Endometrial microvascular endothelial cells (primary cell): ENCODE data around the gene SCAMP1. TPM values are rescaled to one million over a fixed set of nuclear protein-coding genes. Genes with fewer than 3 reads are reported as not detected.

Source experiments
- in situ Hi-C: cut with HindIII; loops from 2 replicates; pipeline ENCODE4 v1.10.0; 2017; ENCODE audit warnings: low sequenced_read_pairs, low pct_unique_long_range_greater_than_20kb; ENCODE audit errors: inconsistent ontology term
- total RNA-seq: library from RNA; depleted of rRNA; stranded (reverse); fragments of >200 nt; gene quantifications from one replicate; pipeline ENCODE4 v1.2.3, GENCODE V29; 2015; ENCODE audit errors: inconsistent ontology term

The SCAMP1 gene
- total RNA-seq, 1 donor from 2014 or later: 35.6 TPM

DNA sequence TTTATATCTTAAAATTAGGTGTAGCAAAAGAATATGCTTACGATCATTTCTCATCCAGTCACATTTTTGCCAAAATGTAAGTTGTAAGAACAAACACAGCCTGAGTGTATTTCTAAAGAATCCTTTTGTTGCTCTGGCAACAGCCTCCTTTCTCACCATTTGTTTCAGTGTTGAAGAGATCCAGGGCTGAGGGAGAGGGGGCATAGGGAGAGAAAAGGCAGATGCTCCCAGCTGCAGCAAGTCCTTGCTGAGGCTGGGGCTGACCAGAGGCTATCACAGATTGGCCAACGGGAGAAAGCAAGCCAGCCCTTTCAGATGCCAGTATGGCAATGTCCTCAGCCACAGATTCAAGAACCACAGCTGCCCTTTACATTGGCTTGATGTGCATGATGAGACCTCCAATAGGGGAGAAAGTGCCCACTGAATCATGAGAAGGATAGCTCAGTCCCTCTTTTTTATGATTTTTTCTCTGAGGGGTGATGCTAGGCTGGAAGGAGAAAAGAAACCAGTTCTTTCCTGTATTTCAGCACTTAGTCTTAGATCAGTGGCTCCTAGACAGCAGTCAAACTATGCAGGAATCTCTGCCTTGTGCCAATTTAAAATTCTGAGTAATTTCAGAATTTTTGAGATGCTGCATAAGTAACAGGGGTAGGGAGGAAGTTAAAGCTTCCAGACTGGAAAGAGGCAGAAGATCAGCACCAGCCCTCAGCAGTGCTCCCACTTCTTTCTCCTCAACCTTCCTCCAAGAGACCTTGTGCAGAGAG lies 146.0 kb downstream of the SCAMP1 start:
- in situ Hi-C loops: no loop called here

DNA sequence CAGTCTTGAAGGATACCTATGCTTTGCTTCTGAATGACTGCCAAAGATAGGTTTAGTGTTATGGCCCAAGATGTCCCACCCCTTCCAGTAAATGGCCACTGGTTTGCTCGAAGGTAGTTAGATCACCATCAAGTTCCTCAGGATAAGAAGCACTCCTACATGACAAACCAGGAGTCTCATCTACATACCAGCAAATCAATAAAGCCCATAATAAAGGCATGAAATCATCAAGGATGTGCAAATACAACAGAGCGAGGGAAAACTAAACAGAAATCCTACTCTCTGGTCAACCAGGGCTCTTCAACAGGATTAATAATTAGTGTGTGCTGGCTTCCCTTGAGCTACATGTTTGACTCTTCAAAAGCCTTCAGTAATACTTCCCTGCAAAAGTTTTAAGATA lies 147.1 kb downstream of the SCAMP1 start:
- in situ Hi-C loops: no loop called here

DNA sequence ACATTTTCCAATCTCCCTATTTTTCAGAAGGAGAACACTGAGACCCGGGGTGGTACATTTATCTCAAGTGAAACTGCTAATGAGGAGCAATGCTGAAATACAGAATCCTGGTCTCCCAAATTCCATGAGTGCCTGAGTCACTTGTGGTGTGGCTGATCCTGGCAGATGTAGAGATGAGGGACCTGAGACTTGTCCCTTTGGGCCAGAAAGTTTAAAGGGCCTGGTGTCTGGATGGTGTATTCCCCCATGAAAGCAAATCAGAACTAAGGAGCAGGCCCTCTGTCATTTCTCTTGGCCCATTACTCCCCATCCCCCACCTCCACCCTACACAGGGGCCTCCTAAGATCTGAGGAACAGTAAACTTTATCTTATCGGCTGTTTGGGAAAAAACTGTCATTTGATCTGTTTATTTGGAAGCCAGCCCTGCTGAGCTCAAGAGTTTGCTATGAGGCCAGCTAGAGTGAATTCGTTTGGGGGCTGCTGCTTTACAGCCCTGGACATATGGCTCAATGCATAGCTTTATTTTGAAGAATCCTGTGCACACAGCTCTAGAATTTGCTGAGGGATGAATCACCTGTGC lies 147.9 kb downstream of the SCAMP1 start:
- in situ Hi-C loops: no loop called here

DNA sequence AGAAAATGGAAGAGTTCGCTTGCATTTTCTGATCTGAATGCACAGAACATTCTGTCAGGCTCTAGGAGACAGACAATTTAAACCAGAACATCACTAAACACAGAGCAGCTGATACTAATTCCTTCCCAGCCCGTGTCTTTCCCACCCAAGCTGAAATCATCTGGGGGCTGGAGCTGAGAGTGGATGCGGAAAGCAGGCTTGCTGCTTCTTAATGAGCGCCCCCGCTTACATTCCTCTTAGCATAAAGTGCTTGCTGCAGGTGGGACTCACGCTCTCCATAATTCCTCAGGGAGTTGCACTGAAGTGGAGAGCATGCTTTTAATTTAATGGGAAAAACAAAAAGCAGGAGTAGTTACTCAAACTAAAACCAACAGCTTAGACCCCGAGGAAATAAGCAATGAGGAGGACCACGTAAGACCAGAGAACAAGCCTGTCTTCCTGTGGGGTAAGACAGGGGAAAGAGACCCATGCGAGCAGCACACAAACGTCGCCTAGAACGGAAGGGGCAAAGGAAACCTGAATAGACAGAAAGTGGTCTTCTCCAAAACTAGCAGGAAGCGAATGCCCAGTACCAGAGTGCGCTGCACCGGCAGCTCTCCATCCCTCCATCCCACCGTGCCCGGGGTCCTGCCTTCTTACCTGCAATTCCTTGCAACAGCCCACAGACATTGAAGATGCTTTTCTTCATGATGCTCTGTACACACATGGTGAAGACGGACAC lies 148.9 kb downstream of the SCAMP1 start:
- in situ Hi-C loops: no loop called here

DNA sequence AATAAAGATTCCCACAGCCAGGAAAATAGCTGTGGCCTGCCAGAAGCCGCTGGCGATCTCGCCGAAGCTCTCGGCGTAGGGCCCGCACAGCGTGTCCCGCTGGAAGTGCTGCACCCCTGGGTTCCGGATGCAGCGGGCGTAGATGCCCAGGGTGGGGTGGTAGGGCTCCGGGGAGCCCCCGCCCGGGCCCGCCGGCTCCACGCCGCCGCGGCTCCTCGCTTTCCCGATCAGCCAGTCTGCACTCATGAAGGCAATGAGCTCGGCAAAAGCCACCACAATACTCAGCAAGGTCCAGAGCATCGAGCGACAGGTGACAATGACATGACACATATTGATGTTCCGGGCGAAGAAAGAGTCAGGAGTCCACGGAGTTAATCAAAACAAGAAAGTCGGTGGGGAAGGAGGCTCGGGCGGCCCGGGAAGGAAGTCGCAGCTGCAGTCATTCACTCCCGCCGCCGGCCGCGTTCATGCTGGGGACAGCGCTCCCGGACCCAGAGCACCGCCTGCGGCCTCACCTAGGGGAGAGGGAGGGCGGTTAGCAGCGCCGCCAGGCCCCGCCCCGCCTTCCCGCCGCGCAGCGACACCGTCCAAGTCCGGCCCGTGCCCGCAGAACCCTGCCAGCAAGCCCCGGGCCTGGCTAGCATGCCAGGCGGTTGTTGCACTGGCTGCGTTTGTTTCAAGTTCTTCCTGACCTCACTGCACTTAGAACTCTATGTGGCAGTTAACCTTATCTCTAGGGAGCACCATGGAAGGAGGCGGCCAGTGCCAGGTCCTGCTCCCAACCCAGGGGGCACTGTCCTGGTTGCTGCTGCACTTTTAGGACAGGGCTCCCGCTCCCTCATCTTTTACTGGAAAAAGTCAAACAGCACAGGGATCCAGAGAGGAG lies 149.7 kb downstream of the SCAMP1 start:
- in situ Hi-C loops: no loop called here

DNA sequence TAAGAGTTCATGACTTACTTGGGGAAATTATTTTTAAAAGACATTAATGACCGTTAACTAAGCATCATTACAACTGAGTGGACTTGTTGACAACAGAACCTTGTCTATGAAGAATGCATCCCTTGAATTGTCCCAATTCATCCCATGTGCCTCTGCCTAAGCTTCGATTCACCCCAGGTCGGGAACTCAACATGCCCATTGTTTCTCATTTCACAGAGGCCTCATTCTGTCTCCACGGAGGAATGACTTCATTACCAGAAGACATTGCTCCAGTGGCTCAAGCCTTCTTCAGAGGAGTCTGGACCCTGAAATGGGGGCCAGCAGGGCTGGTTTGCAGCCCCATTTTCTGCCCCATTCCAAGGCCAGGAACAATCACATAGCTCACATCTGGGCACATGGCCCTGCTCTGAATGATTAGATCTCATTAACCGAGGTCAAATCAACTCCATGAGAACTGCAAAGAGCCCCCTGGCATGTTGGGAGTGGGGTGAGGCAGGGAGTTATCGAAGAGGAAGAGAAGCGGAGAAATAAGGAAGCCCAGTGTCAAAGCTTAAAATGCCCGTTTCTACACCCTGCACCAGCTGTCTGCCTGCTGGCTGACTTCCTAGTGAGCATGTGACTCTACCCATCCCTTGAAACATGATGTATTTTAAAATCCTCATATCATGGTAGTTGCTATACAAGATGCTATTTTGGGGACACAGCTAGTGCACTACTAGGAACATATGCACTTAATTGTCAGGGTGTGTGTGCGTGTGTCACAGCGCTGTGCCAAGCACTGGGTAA lies 150.9 kb downstream of the SCAMP1 start:
- in situ Hi-C loops: no loop called here

DNA sequence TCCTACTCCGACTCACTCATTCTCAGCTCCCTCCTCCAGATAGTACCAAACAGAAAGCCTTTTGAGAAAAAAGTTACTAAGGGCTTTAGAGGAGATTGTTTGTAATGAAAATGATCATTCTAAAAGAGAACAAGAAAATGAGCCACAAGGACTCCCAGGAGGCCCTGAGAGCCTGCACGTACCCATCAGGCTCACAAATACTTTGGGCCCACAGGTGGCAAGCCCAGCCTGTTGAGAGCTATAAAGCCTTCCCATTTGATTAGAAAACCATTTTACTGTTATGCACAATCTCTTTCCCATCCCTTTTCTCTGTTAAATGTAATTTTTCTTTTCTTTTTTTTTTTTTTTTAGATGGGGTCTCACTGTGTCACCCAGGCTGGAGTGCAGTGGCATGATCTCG lies 152.0 kb downstream of the SCAMP1 start:
- in situ Hi-C loops: no loop called here

DNA sequence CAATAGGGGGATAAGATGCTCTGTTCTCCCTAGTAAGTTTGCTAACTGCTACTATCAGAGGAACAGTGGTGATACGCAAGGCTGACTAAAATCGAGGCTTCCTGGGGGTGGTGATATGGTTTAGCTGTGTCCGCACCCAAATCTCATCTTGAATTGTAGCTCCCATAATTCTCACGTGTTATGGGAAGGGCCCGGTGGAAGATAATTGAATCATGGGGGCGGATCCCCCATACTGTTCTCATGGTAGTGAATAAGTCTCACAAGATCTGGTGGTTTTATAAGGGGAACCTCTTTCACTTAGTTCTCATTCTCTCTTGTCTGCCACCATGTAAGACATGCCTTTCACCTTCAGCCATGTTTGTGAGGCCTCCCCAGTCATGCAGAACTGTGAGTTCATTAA lies 153.0 kb downstream of the SCAMP1 start:
- in situ Hi-C loops: no loop called here

DNA sequence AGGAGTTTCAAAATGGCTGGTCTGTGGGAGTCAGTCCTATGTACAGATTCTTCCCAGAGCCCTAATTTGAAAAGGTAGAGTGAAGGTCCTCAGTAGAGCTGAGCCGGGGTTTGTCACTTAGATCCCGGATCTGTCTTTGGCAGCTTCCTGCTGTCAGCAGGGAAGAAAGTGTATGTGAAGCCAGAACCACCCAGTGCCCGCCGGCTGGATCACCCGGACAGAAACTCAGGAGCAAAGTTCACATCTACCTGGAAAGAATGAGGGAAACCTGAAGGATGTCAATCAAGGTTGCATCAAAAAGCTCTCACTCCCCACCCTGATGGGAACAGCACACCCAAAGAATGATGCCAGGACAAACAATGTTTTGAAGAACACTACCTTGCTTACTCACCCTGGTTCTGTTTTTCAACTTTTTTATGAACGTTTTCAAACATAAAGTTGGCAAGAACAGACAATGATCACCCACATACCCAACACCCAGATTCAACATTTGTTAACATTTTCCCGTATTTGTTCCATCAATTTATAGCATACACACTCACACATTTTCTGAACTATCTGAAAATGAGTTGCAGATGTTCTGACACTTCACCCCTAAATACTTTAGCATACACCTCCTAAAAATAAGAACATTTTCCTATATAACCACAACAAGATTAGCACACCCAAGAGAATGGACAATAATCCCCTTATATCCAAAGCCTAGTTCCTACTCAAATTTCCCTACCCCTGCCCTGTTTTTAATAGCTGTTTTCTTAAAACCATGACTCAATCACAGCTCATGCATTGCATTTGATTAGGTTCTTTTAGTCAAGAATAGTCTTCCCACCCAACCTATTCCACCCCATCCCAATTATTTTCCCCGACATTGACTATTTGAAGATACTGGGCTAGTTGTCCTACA lies 154.3 kb downstream of the SCAMP1 start:
- in situ Hi-C loops: no loop called here

DNA sequence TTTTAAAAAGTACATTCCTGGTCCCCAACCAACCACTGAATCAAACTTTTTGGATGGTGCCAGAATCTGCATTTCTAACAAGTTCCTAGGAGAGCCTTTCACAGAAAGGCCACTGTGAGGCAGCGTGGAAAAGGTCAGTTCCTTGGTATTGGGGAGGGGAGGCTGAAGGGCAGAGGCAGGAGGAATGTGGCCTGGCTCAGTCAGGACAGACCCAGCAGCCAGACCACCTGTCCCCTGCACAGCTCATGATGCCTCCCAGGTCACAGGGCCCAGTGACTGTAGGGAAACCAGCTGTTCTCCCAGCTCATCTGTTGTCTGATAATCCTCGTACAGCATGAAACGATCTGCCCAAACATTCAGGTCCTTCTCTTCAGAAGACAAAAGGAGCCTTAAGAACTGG lies 155.3 kb downstream of the SCAMP1 start:
- in situ Hi-C loops: no loop called here

DNA sequence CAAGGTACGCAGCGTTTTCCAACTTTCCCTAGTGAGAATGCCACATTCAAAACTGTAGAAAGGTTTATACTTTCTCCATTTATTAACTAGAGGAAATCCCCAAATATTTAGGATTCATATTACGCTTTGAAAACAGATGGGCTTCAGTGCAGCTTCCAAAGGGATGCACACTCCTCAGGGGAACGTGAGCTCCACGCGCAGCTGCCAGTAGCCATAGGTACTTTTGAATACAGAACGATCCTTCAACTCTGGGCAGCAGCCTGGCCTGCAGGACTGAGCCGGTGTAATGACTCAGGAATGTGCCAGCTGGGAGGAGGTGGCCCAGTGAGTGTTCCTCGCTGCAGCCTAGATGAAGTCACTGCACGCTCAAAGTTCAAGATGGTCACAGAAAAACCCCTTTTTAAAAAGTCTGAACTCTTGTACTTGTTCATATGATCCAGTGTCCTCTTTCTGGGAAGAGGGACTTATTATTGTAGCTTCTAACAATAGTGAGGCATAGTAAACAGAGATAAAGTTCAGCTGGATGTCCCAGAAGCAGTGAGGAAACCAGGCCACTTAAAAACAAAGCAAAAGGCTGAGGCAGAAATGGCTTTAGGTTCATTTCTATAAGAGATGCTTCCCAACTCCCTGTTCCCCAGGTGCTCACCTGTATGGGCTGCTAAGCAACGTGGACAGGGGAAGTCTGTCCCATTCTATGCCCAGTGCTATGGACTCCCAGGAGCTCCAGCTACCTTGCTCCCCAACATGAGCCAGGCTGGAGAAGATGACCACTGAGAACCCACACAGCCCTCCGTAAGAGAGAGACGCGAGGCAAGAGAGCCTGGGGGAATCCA lies 158.2 kb downstream of the SCAMP1 start:
- in situ Hi-C loops: no loop called here

DNA sequence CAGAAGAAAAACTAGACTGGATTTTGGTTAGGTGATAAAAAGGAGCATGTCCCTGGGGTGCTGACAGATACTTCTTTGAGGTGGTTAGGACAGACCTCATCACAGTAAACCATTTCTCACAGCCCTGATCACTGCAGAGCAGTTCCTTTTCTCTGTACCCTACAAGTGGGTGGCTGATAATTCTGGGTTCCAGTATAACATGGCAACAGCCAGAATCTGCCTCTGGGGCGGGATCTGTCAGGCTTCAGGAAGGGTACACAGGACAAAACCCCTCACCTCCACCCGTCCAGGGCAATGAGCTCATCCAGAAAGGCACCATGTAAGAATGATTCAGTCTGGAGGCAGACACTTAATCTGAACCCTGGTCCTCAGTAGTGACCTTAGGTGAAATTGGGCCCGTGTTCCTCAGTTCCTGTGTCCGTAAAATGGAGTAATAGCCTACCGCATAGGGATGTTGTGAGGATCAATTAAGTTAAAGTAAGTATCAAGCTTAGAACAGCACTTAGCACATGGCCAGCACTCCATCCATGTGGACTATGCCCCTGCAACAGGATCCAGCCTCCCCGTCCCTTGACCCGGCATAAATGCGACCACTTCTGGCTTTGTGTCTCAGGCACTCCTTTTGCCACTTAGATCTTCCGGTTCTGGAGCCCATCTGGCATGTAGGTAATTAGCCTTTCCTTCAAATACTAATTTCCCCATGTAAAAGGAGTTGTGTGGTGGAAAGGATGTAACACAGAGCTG lies 159.0 kb downstream of the SCAMP1 start:
- in situ Hi-C loops: no loop called here

DNA sequence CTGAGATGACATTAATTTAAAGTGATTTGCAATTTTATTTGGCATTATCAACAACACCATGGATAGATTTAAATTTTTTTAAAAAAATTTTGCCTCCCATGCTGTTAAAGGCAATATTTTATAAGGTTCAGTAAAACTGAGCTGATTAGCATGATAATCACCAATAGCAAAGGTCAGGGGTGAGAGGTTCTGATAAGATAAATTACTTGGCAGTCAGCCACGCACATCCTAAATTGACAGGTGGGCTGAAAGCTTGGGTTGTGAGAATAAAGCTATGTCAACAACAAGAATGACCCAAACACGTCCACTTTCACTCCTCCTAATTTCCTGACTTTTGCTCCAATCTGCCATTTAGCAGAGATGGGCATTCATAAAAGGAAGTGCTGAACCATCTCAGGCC lies 161.0 kb downstream of the SCAMP1 start:
- in situ Hi-C loops: no loop called here

DNA sequence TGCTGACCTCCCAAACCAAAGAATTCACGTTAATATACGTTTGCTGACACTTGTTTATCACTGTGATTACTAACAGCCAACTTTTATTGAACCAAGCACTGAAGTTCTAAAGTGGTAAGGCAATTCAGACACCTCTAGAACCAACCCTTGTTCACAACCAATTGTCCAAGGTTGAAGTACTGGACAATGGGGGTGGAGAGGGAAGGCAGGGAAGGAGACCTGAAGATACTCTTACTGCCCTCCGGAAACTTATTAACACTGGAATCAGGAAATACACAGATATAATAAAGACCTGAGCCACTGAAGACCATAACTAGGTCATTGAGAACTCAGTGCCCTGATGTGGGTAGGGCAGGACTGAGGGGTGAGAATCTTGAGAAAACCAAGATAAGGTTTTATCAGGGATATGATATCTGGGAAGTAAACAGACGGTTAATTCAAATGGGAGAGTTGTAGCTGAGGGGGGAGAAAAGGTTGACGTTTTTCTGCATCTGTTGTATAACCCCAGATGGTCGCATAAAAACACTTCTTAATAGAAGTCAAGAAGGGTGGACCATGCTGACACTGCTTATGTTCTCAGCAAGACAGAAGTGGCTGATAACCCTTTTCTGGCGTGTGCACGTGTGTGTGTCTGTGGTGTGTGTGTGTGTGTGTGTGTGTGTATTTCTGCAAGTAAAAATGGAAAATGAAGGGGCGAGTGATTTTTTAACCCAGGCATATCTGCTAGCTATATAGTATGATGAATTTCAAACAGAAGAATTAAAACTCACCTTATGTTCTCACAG lies 162.3 kb downstream of the SCAMP1 start:
- in situ Hi-C loops: no loop called here
